Measurements from ENCODE around the gene LRRC18.

LRRC18 gene

DNA sequence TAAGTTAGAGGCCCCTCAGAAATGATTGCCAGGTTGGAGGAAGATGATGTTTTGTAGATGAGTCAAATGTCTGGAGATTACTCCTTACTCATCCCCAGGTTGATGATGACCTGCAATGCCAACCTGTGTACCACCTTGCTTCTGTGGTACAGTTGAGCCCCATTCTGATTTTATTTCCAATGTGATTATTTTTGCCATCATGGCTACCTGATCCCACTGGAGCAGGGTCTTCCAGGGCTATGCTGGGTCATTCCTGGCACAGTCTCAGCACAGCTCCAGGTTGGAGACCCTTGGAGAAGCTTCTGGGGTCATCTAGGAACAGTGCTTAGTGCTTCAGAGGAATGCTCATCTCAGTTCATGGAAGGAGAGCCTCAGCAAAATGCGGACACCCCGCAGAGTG is 34.3 kb downstream of the LRRC18 start:
- no peak for DNase-seq

GRCh38 chr10:48904861-48905260 is 34.8 kb downstream of the LRRC18 start:
- DNase-seq, result no peak

DNA sequence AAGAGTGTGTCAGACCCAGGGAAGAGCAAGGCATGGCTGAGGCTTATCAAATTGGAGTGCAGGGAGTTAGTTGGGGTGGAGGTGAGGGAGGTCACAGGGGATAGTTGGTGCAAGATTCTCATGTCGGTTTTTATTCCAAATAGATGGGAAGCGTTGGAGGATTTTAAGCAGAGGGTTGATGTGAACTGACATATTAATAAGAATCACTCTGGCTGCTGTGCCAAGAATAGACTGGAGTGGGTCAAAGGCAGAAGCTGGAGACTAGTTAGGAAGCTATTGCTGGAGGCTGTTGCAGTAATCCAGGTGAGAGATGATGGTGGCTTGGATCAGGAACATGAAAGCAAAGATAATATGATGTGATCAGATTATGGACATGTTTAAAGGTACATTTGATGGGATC is 36.5 kb downstream of the LRRC18 start:
- no peak for DNase-seq

GRCh38 chr10:48902096-48902495 is 37.5 kb downstream of the LRRC18 start:
- DNase-seq, result no peak

DNA sequence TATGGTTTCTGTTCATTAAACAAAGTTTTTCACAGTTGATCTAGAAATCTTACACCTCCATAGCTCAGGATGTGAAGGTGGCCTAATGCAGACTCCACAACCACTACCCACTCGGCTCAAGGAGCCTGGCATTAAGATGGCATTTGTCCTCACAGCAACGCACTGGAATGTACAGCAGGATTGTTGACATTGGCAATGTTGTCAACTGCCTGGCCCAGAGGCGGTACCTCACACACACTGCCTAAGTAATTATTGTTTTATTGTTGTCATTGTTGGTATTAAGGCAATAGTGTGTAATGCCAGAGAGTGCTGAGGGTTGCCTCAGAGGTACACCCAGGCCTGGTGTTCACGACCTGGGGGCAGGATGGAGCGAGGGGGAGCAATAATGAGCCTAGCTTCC is 38.3 kb downstream of the LRRC18 start:
- peak in 1 of 2 experiments; percentile 1 for DNase-seq

DNA sequence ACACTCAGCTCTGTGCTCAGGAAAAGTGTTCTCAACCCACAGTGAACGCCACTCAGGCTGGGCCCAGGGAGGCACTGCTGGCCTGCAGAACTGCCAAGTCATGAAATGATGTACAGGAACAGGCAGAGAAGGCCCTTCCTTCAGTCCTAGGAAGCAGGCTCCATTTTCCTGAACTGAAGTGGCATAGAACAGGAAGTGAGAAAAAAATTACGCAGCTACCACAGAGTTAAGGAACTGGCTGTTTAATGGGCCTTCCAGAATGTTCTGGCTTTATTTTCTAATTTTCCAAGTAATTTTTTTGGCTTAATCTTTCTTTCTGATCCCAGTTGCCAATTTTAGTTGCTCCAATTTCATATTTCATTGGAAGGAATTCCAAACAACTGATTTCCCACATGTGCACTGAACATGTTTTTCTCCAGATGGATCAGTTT is 39.3 kb downstream of the LRRC18 start:
- DNase-seq, result no peak

- no peak for DNase-seq
Observed at GRCh38 chr10:48899781-48900180, 39.9 kb downstream of the LRRC18 start.

GRCh38 chr10:48898426-48898825 is 41.2 kb downstream of the LRRC18 start:
- no peak for DNase-seq

DNA sequence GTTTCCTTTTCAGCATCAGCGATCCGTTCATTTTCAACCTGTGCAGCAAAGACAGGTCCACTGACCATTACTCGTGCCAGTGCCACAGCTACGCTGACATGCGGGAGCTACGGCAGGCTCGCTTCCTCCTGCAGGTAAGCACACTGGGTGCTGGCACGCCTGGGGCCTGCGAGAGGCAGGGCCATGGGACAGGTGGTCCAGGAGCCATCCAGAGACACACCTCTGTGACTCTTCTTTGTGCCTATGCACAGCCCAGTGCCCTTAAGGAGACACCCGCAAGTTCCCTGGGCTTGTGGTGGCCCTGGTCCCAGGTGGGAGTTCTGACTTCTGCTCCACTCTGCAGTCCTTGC is 42.2 kb downstream of the LRRC18 start:
- DNase-seq, result no peak

- DNase-seq, result no peak
Observed at GRCh38 chr10:48896756-48897440, 42.7 kb downstream of the LRRC18 start.

GRCh38 chr10:48895803-48896195 is 43.8 kb downstream of the LRRC18 start:
- DNase-seq, result no peak

DNA sequence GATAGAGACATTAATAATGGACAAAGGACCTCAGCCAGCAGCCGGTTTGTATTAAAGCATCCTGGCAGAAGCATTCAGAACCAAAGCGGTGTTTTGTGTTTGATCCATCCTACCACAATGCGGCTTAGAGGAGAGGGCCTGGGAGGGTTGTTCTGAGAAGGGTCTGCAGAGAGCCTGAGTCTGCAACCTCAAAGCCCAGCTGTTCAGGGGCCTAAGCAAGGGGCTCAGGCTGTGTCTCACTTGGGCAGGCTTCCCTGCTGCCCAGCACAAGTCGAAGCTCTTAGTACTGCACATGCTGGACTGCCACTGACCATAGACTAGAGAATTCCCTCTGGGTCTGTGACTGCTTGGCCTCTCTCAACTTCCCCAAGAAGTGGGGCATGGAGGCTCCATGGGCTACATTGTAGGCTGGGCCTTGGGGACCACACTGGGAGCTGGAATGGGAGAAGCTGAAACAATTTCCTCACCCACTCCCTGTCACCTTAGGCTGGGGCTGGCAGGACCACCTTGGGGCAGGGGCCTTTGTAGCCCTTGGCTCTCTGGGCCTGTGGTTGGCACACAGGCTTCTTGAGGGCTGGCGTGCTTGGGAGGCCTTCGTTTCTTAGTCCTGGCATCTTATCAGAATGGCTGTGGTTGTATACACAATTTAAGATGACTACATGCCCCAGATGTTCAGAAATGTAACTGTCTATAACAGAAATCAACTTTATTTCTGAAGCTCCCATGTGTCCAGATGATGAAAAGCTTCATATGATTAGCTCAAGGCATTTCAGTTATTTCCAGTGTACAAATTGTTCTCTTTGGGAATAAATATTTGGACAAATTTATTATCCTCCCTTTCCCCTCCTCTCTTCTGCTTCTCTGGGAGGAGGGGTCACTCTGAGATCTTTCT is 44.5 kb downstream of the LRRC18 start:
- DNase-seq, result no peak

- no peak for DNase-seq
Observed at GRCh38 chr10:48890888-48891850, 48.5 kb downstream of the LRRC18 start.

DNA sequence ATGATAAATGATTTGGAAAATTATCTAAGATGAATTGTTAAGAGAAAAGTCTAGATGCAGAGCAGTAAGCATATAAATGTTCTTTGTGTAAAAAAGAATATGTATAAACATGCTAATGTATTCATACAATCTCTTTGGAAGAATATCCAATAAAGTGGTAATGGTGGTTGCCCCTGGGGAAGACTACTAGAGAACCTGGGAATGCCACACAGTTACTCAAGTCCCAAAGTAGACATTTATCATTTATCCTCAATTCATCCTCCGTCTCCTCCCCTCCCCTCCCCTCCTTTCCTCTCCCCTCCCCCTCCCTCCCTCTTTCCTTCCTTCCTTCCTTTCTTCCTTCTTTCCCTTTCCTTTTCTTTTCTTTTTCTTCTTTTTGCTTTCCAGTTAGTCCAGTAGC is 51.7 kb downstream of the LRRC18 start:
- DNase-seq, result no peak

- DNase-seq, result peak in 1 of 2 experiments; percentile 0
Observed at GRCh38 chr10:48885376-48885775, 54.3 kb downstream of the LRRC18 start.

GRCh38 chr10:48884179-48885045 is 55.2 kb downstream of the LRRC18 start:
- DNase-seq, result no peak

GRCh38 chr10:48883701-48884100 is 55.9 kb downstream of the LRRC18 start:
- no peak for DNase-seq

DNA sequence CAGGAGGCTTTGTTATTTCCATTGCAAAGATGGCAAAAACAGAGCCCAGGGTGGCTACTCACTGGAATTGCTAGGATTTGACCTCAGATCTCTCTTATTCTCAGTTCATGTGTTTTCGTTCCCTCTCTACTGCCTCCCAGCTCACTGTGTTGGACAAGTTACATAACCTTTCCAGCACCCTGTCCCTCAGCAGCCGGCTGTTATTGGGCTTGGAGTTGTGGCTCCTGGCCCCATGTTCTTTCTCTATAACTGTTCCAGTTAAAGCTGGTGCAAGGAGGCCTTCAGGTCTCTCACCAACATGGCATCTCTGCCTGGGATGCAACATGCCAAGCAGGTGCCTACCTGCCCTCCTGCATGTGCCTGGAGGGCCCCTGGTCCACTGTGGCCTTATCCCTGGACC is 56.8 kb downstream of the LRRC18 start:
- no peak for DNase-seq

- no peak for DNase-seq
Observed at GRCh38 chr10:48881937-48882336, 57.7 kb downstream of the LRRC18 start.

GRCh38 chr10:48880016-48880705 is 59.5 kb downstream of the LRRC18 start:
- DNase-seq, result peak in 1 of 2 experiments; percentile 33

GRCh38 chr10:48879451-48879850 is 60.2 kb downstream of the LRRC18 start:
- DNase-seq, result no peak

- no peak for DNase-seq
Observed at GRCh38 chr10:48878091-48878490, 61.5 kb downstream of the LRRC18 start.
